HepG2 (cell line): Measurements from ENCODE around the gene MISP3. TPM values are rescaled to one million over a fixed set of nuclear protein-coding genes. Genes with fewer than 3 reads are reported as not detected.

Experiments used
- GABPA ChIP-seq, 2 experiments: IDR thresholded peaks; 2 replicates each; pipeline ENCODE4 v1.6.1; 2011 to 2016; ENCODE audit warnings: low read depth in 2 of 2, low read length in 1 of 2, missing biosample characterization in 1 of 2, missing genetic modification characterization in 1 of 2
- HIVEP1 ChIP-seq: sonication (generic); formaldehyde crosslinking; IDR thresholded peaks from 2 replicates; pipeline ENCODE4 v1.4.0; 2020; ENCODE audit warnings: mild to moderate bottlenecking, missing genetic modification reagents
- HMG20A ChIP-seq: IDR thresholded peaks from 2 replicates; pipeline ENCODE4 v1.6.1; 2016; ENCODE audit warnings: borderline replicate concordance
- MEF2D ChIP-seq: sonication (generic); formaldehyde crosslinking; IDR thresholded peaks from 2 replicates; pipeline ENCODE4 v1.5.1; 2020; ENCODE audit warnings: mild to moderate bottlenecking, missing genetic modification reagents
- MIXL1 ChIP-seq: IDR thresholded peaks from 2 replicates; pipeline ENCODE4 v1.6.1; 2016
- MXD3 ChIP-seq: IDR thresholded peaks from 2 replicates; pipeline ENCODE4 v1.6.1; 2016; ENCODE audit warnings: mild to moderate bottlenecking, missing biosample characterization, missing genetic modification reagents
- MXI1 ChIP-seq: IDR thresholded peaks from 3 replicates; pipeline ENCODE4 v1.6.1; 2012; ENCODE audit warnings: low read depth, low read length, inconsistent platforms, borderline replicate concordance
- PBX2 ChIP-seq: IDR thresholded peaks from 2 replicates; pipeline ENCODE4 v1.6.1; 2016; ENCODE audit warnings: control low read depth
- RAD51 ChIP-seq: fragments of 450-650 bp; IDR thresholded peaks from 2 replicates; pipeline ENCODE4 v1.6.1; 2016; ENCODE audit warnings: borderline replicate concordance
- RCOR2 ChIP-seq: IDR thresholded peaks from 2 replicates; pipeline ENCODE4 v1.6.1; 2016; ENCODE audit warnings: missing biosample characterization, missing genetic modification reagents
- SALL2 ChIP-seq: sonication (generic); formaldehyde crosslinking; IDR thresholded peaks from 2 replicates; pipeline ENCODE4 v1.8.1; 2023; ENCODE audit warnings: mild to moderate bottlenecking, missing genetic modification reagents, inconsistent platforms
- SKI ChIP-seq: fragments of 450-650 bp; IDR thresholded peaks from one replicate; pipeline ENCODE4 v1.6.1; 2018; ENCODE audit warnings: mild to moderate bottlenecking; ENCODE audit not compliant: partially characterized antibody
- TARDBP ChIP-seq: sonication (generic); formaldehyde crosslinking; IDR thresholded peaks from 2 replicates; pipeline ENCODE4 v1.8.0; 2022; ENCODE audit warnings: mild to moderate bottlenecking, missing genetic modification reagents
- TBP ChIP-seq: sonication (generic); formaldehyde crosslinking; IDR thresholded peaks from 2 replicates; pipeline ENCODE4 v1.5.0; 2020; ENCODE audit warnings: missing genetic modification reagents
- ZEB1 ChIP-seq: IDR thresholded peaks from 2 replicates; pipeline ENCODE4 v1.6.1; 2012; ENCODE audit warnings: mild to moderate bottlenecking, low read depth, inconsistent platforms; ENCODE audit not compliant: insufficient replicate concordance
- ZNF292 ChIP-seq: sonication (generic); formaldehyde crosslinking; IDR thresholded peaks from 2 replicates; pipeline ENCODE4 v1.8.1; 2022; ENCODE audit warnings: mild to moderate bottlenecking, low read depth, missing genetic modification reagents, borderline replicate concordance
- ZNF350 ChIP-seq: sonication (generic); formaldehyde crosslinking; IDR thresholded peaks from 2 replicates; pipeline ENCODE4 v1.4.0; 2020; ENCODE audit warnings: mild to moderate bottlenecking, low read depth, missing genetic modification reagents, borderline replicate concordance
- polyA plus RNA-seq, 8 experiments: library from polyadenylated mRNA; depleted of rRNA in 3 of 8; stranded (reverse) in 7 of 8; unstranded in 1 of 8; fragments of >200 nt; fragmentation: Illumina TruSeq in 4 of 8; extraction: Trizol in 4 of 8; gene quantifications; 2 replicates each; pipeline versions ENCODE4 v1.2.1 to v1.2.3, GENCODE V29; 2011 to 2016; ENCODE audit warnings: low read depth in 4 of 8, missing spikeins in 1 of 8, mixed read lengths in 1 of 8; ENCODE audit not compliant: insufficient read depth in 1 of 8
- total RNA-seq, 5 experiments: library from RNA; depleted of rRNA; stranded (reverse); fragments of >200 nt; fragmentation: Illumina TruSeq; extraction: Trizol; gene quantifications; 2 replicates each; pipeline ENCODE4 v1.2.3, GENCODE V29; 2016; ENCODE audit warnings: low read depth in 1 of 5
- TF ChIP-seq, protein P1 (sequence below): sonication (generic); formaldehyde crosslinking; conservative IDR thresholded peaks from 2 replicates; pipeline ENCODE4 v1.4.0; 2020; ENCODE audit warnings: mild to moderate bottlenecking, missing genetic modification reagents, moderate library complexity
- TF ChIP-seq, protein P2 (sequence below): sonication (generic); IDR thresholded peaks from 2 replicates; pipeline ENCODE4 v1.6.1; 2016; ENCODE audit warnings: low read depth, borderline replicate concordance
- TF ChIP-seq, protein P3 (sequence below): sonication (generic); formaldehyde crosslinking; IDR thresholded peaks from 2 replicates; pipeline ENCODE4 v1.5.0; 2020; ENCODE audit warnings: mild to moderate bottlenecking, missing genetic modification reagents, borderline replicate concordance

MISP3 gene
- total and polyA plus RNA-seq, 2 of the 13 experiments (the other 11 are each of a cell fraction or from before 2014, with no cell fraction given), result 2.5 to 5.4 TPM

- no peak for TF ChIP-seq MXD3 (CRISPR knock-in tag)
- TF ChIP-seq MIXL1 (CRISPR knock-in tag), result peak; percentile 59; the same call in 1 of the 2 replicates
- TF ChIP-seq SKI, result peak; percentile 38
- TF ChIP-seq, protein P1, sequence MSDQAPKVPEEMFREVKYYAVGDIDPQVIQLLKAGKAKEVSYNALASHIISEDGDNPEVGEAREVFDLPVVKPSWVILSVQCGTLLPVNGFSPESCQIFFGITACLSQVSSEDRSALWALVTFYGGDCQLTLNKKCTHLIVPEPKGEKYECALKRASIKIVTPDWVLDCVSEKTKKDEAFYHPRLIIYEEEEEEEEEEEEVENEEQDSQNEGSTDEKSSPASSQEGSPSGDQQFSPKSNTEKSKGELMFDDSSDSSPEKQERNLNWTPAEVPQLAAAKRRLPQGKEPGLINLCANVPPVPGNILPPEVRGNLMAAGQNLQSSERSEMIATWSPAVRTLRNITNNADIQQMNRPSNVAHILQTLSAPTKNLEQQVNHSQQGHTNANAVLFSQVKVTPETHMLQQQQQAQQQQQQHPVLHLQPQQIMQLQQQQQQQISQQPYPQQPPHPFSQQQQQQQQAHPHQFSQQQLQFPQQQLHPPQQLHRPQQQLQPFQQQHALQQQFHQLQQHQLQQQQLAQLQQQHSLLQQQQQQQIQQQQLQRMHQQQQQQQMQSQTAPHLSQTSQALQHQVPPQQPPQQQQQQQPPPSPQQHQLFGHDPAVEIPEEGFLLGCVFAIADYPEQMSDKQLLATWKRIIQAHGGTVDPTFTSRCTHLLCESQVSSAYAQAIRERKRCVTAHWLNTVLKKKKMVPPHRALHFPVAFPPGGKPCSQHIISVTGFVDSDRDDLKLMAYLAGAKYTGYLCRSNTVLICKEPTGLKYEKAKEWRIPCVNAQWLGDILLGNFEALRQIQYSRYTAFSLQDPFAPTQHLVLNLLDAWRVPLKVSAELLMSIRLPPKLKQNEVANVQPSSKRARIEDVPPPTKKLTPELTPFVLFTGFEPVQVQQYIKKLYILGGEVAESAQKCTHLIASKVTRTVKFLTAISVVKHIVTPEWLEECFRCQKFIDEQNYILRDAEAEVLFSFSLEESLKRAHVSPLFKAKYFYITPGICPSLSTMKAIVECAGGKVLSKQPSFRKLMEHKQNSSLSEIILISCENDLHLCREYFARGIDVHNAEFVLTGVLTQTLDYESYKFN, result peak; percentile 97
- TF ChIP-seq HIVEP1 (CRISPR knock-in tag), result peak; percentile 45; the same call in 1 of the 2 replicates
- peak; percentile 30; the same call in 1 of the 2 replicates for TF ChIP-seq PBX2 (CRISPR knock-in tag)
- no peak for TF ChIP-seq SALL2
- peak; percentile 42 for TF ChIP-seq ZEB1
- TF ChIP-seq RCOR2 (CRISPR knock-in tag), result 0 out of 2 replicates have a peak, but pooled peaks have one; percentile 29
- 0 out of 2 replicates have a peak, but pooled peaks have one; percentile 48 for TF ChIP-seq TARDBP (CRISPR knock-in tag)
- TF ChIP-seq, protein P2, sequence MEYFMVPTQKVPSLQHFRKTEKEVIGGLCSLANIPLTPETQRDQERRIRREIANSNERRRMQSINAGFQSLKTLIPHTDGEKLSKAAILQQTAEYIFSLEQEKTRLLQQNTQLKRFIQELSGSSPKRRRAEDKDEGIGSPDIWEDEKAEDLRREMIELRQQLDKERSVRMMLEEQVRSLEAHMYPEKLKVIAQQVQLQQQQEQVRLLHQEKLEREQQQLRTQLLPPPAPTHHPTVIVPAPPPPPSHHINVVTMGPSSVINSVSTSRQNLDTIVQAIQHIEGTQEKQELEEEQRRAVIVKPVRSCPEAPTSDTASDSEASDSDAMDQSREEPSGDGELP, result peak; percentile 70; the same call in 1 of the 2 replicates
- TF ChIP-seq MXI1, result peak; percentile 69; the same call in 1 of the 3 replicates
- TF ChIP-seq RAD51, result no peak
- TF ChIP-seq TBP (CRISPR knock-in tag), result no peak
- peak; percentile 39; the same call in 1 of the 2 replicates for TF ChIP-seq ZNF350 (CRISPR knock-in tag)
- TF ChIP-seq, protein P3, sequence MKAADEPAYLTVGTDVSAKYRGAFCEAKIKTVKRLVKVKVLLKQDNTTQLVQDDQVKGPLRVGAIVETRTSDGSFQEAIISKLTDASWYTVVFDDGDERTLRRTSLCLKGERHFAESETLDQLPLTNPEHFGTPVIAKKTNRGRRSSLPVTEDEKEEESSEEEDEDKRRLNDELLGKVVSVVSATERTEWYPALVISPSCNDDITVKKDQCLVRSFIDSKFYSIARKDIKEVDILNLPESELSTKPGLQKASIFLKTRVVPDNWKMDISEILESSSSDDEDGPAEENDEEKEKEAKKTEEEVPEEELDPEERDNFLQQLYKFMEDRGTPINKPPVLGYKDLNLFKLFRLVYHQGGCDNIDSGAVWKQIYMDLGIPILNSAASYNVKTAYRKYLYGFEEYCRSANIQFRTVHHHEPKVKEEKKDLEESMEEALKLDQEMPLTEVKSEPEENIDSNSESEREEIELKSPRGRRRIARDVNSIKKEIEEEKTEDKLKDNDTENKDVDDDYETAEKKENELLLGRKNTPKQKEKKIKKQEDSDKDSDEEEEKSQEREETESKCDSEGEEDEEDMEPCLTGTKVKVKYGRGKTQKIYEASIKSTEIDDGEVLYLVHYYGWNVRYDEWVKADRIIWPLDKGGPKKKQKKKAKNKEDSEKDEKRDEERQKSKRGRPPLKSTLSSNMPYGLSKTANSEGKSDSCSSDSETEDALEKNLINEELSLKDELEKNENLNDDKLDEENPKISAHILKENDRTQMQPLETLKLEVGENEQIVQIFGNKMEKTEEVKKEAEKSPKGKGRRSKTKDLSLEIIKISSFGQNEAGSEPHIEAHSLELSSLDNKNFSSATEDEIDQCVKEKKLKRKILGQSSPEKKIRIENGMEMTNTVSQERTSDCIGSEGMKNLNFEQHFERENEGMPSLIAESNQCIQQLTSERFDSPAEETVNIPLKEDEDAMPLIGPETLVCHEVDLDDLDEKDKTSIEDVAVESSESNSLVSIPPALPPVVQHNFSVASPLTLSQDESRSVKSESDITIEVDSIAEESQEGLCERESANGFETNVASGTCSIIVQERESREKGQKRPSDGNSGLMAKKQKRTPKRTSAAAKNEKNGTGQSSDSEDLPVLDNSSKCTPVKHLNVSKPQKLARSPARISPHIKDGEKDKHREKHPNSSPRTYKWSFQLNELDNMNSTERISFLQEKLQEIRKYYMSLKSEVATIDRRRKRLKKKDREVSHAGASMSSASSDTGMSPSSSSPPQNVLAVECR (CRISPR knock-in tag), result peak; percentile 81
- TF ChIP-seq ZNF292 (CRISPR knock-in tag), result 0 out of 2 replicates have a peak, but pooled peaks have one; percentile 30
- no peak; the same call in 1 of the 2 replicates for TF ChIP-seq HMG20A (CRISPR knock-in tag)
- TF ChIP-seq GABPA (IDR thresholded peaks at IDR 0.05; ENCODE audit: low read depth, low read length), result no peak
- TF ChIP-seq GABPA (CRISPR knock-in tag; IDR thresholded peaks at IDR 0.05; ENCODE audit: low read depth), result 0 out of 2 replicates have a peak, but pooled peaks have one; percentile 16
- peak; percentile 31; the same call in 1 of the 2 replicates for TF ChIP-seq MEF2D (CRISPR knock-in tag)
Observed at GRCh38 chr19:14059652-14060155, 12.9 kb upstream of the MISP3 start (continued).
